ENCODE data around the gene GPR37. TPM values are rescaled to one million over a fixed set of nuclear protein-coding genes. Genes with fewer than 3 reads are reported as not detected.

GPR37 gene, protein sequence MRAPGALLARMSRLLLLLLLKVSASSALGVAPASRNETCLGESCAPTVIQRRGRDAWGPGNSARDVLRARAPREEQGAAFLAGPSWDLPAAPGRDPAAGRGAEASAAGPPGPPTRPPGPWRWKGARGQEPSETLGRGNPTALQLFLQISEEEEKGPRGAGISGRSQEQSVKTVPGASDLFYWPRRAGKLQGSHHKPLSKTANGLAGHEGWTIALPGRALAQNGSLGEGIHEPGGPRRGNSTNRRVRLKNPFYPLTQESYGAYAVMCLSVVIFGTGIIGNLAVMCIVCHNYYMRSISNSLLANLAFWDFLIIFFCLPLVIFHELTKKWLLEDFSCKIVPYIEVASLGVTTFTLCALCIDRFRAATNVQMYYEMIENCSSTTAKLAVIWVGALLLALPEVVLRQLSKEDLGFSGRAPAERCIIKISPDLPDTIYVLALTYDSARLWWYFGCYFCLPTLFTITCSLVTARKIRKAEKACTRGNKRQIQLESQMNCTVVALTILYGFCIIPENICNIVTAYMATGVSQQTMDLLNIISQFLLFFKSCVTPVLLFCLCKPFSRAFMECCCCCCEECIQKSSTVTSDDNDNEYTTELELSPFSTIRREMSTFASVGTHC
- under 0.01 and 0.11 TPM in 2 replicates for total RNA-seq

DNA sequence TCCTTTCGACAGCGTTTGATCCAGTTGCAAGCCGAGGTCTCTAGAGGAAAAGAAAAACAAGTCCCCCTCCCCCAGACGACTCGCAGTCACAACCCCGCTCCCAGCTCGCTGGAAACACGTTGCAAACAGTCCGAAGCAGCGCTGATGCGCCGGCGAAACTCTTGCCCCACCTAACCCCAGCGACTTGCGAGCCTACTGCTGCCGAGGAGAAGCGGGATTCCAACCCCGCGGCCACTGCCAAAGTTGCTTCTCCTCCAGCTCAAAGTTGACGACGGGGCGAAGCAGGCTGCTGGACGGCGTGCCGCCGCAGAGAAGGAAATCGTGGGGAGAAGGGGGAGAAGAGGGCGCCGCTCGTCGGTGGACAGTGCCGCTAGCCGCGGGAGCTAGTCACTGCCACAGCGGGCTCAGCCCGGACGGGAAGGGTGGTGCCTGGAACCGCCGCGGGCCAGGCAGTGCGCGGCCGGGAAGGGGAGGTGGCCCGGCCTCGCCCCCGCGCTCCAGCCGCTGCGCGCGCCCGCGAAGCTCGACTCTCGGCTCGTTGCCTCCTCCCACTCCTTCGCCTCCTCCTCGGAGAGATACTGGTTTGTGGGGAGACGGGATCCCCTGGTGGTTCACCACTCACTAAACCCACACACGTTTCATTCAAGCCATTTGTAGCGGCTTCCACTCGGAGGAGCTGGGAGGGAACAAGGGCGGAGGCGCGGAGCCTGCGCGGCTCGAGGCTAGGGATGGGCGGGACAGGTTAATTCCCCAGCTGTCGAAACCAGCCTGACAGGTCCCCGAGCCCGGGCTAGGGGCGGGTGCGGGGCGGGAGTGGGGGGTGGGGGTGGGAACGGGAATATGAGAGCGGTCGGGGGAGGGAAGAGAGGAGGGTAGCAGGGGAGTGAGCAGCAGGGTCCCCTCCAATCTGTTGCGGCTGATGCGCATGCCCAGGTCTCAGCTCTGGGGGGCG, at the start of gene GPR37:
GPR37 (minus strand) TSS at position 392 of the 952 bp plus-strand sequence. CDS start 816 bp downstream, outside the sequence.

Other genes with a start within 250 kb of the GPR37 start
- gene POT1, start 164.0 kb upstream of the GPR37 start, total RNA-seq, result 41.0 and 45.6 TPM in 2 replicates

Measured in articular chondrocyte of knee joint (primary cell).